ACHN (cell line): ENCODE measurements around the gene RAB4B.
"Not testable (repeated sequence)": the region's sequence is repeated elsewhere in the genome, so short reads cannot be mapped to it uniquely, and the experiment has no call there.

Experiments used
- DNase-seq: peaks from one replicate; pipeline ENCODE4 v3.0.0-alpha.2; 2015
- in situ Hi-C: cut with HindIII; loops from 2 replicates; pipeline ENCODE4 v1.10.0; 2017; ENCODE audit warnings: low sequenced_read_pairs, low pct_ligation_motif_present, low pct_unique_long_range_greater_than_20kb

The RAB4B gene

GRCh38 chr19:40775632-40776022 is 2.4 kb upstream of the RAB4B start:
- DNase-seq = no peak
- in situ Hi-C loops = no loop called here

GRCh38 chr19:40776364-40776763 is 1.7 kb upstream of the RAB4B start:
- in situ Hi-C loops = no loop called here
- DNase-seq = no peak

GRCh38 chr19:40776932-40777644 is 959 bp upstream of the RAB4B start:
- in situ Hi-C loops = no loop called here
- DNase-seq = peak; percentile 89

GRCh38 chr19:40777645-40777936 is 456 bp upstream of the RAB4B start:
- no peak for DNase-seq
- in situ Hi-C loops = no loop called here

GRCh38 chr19:40778706-40779284 is 748 bp downstream of the RAB4B start:
- no peak for DNase-seq
- in situ Hi-C loops = no loop called here

- no peak for DNase-seq
- in situ Hi-C loops = no loop called here
Observed at GRCh38 chr19:40780582-40780981, 2.5 kb downstream of the RAB4B start.

- in situ Hi-C loops = no loop called here
- DNase-seq = no peak
Observed at GRCh38 chr19:40781140-40781539, 3.1 kb downstream of the RAB4B start.

- DNase-seq = no peak
- in situ Hi-C loops = no loop called here
Observed at GRCh38 chr19:40783711-40784110, 5.7 kb downstream of the RAB4B start.

GRCh38 chr19:40784146-40784545 is 6.1 kb downstream of the RAB4B start:
- DNase-seq, in situ Hi-C loops: not testable (repeated sequence)

GRCh38 chr19:40785526-40785925 is 7.5 kb downstream of the RAB4B start:
- in situ Hi-C loops = no loop called here
- DNase-seq = no peak

GRCh38 chr19:40786060-40787037 is 8.3 kb downstream of the RAB4B start:
- no peak for DNase-seq
- in situ Hi-C loops = no loop called here

- in situ Hi-C loops = no loop called here
Observed at GRCh38 chr19:40791349-40791748, 13.3 kb downstream of the RAB4B start.

GRCh38 chr19:40791996-40792395 is 13.9 kb downstream of the RAB4B start:
- DNase-seq = no peak

More at GRCh38 chr19:40791349-40791748, 13.3 kb downstream of the RAB4B start:
- no peak for DNase-seq

GRCh38 chr19:40797166-40797962 is 19.3 kb downstream of the RAB4B start:
- DNase-seq = no peak
- in situ Hi-C loops = no loop called here

More at GRCh38 chr19:40791996-40792395, 13.9 kb downstream of the RAB4B start:
- in situ Hi-C loops = no loop called here

GRCh38 chr19:40797963-40798682 is 20.1 kb downstream of the RAB4B start:
- in situ Hi-C loops = no loop called here
- peak; percentile 74 for DNase-seq

- in situ Hi-C loops = no loop called here
- DNase-seq = peak; percentile 98
Observed at GRCh38 chr19:40798683-40799557, 20.9 kb downstream of the RAB4B start, which contains the start of gene EGLN2. TSS of gene EGLN2 (plus strand) at chr19:40799191. CDS start at chr19:40800573, 1,382 bp downstream.
